Activated gamma-delta T cell treated with Interleukin-2 at 50 U/mL for 16 hours (primary cell): ENCODE results near the gene NOL11.
A peak's percentile ranks its signal among the peaks of the same experiment; 100 is the strongest.
"Not testable (repeated sequence)": the region's sequence is repeated elsewhere in the genome, so short reads cannot be mapped to it uniquely, and the experiment has no call there.

ENCODE experiments used
- DNase-seq: peaks from one replicate; pipeline ENCODE4 v3.0.0-alpha.2; 2020

Gene NOL11

GRCh38 chr17:67711916-67712315 lies 5.8 kb upstream of the NOL11 start:
- no peak for DNase-seq

DNA sequence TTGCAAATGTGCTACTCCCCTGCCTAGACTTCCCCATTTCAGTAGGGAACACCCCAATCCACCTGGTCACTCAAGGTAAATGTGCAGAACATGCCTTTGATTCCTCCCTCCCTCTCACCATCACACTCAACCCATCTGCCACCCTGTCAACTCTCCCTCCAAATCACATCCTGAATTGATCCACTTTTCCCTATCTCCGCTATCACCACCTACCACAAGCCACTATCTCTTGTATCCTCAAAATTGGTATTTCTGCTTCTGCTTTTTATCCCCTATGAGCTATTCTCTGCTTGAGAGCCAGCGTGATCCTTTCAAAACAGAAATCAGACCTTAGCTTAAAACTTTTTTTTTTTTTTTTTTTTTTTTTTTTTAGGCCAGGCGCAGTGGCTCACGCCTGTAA lies 5.4 kb upstream of the NOL11 start:
- no peak for DNase-seq

DNA sequence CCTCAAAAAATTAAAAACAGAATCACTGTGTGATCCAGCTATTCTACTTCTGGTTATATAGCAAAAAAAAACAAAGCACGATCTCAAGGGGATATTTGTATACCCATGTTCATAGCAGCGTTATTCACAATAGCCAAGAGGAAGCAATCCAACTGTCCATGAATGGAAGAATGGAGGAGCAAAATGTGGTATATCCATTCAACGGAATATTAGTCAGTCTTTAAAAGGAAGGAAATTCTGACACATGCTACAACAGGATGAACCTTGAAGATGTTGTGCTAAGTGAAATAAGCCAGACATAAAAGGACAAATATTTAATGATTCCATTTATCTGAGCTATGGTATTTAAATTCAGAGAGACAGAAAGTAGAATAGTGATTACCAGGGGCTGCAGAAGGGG lies 4.6 kb upstream of the NOL11 start:
- no peak for DNase-seq

- DNase-seq = no peak
Observed at GRCh38 chr17:67716405-67716798, 1.3 kb upstream of the NOL11 start.

DNA sequence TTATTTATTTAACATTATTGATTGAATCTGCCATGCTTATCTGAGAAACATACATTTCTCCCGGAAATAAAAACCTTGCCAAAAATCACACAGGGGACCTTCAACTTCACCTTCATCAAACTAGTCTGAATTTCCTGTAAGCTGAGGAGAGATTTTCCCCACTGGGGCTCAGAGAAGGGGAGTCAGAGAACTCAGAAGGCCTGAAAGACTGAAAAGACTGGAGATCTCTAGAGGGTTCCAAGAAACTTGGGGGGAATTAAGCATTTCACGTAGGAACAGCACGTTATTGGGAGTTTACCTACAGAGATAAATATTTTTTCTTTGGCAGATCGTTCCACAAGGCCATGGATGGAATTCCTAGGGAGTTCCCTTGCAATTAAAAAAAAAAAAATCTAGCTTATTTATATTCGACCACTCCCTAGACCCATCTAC lies 528 bp upstream of the NOL11 start:
- DNase-seq = no peak

DNA sequence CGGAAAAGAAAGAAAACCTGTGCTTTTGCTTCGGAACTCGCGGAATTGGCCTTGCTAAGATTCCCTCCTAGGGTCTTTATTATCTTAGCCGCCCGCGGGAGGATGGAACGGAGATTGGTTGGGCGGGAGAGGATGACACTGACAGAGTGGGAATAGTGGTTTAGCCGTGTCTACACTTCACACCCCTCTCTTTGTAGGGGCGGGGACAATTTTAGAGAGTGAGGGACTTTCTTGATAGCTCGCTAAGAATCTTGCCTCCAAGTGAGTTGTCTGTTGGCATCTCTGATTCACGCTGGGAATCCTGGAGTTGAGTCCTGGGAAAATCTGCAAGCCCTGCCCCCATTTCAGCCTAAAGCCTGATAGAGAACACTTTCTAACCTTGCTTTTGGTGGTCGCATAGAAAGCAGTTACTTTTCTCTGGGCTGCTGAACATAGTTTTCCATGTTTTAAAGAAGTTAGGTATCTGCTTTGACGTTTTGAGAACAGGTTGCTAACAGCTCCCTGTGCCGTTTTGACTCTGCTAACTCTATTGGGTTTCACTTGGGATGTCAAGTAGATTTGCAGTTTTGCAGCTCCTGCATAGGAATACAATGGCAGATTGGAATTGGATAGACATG lies 697 bp downstream of the NOL11 start:
- peak; percentile 26 for DNase-seq

DNA sequence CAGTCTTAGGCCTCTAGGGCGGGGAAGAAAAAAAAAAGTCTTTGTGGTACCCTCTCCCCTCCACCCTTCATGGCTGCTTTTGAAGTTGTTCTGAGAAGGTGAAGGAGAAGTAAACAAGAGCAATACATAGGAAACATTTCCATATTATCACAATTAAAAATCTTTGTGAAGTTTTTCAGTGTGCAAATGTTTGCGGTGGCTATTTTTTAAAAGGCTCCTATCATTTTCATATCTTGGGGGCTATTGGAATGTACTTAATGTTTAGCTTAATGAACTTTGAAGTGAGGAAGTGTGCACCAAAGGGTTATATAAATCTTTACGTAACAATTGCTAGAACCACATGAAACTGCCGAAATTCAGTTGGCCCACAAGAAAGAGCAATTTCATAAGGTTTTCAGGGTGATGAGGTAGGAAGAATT lies 7.6 kb downstream of the NOL11 start:
- no peak for DNase-seq

DNA sequence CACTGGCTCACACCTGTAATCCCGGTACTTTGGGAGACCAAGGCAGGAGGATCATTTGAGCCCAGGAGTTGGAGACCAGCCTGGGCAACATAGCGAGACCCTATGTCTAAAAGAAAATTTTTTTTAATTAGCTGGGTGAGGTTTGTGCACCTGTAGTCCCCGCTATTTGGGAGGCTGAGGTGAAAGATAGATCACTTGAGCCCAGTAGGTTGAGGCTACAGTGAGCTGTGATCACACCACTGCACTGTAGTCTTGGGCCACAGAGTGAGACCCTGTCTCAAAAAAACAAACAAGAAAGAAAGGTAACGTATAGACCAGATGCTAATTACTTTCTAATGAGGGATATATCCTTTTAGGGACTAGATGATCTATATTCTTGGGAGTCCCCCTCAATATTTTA lies 8.1 kb downstream of the NOL11 start:
- DNase-seq = no peak

DNA sequence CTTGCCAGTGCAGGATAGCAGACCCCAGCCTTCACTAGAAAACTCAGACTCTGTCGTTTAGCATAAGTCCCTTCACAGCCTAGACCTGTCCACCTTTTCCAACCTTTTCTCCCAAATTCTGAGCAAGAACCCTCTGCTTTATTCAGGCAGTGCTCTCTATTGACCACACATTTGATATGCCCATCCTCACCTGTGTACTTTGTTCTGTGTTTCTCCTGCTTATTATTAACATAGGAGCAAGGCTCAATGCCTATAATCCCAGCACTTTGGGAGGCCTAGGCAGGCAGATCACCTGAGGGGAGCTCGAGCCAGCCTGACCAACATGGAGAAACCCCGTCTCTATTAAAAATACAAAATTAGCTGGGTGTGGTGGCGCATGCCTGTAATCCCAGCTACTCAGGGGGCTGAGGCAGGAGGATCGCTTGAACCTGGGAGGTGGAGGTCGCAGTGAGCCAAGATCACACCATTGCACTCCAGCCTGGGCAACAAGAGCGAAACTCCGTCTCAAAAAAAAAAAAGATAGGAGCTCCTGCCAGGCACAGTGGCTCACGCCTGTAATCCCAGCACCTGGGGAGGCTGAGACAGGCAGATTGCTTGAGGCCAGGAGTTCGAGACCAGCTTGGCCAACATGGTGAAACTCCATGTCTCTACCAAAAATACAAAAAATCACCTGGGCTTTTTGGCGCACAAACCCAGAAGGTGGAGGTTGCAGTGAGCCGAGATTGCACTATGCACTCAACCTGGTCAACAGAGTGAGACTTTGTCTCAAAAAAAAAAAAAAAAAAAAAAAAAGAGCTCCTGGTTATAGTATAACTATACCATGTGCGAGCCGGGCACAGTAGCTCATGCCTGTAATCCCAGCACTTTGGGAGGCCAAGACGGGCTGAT lies 9.7 kb downstream of the NOL11 start:
- DNase-seq = not testable (repeated sequence)

- no peak for DNase-seq
Observed at GRCh38 chr17:67729903-67730302, 12.2 kb downstream of the NOL11 start.

- no peak for DNase-seq
Observed at GRCh38 chr17:67730731-67731130, 13.0 kb downstream of the NOL11 start.

DNA sequence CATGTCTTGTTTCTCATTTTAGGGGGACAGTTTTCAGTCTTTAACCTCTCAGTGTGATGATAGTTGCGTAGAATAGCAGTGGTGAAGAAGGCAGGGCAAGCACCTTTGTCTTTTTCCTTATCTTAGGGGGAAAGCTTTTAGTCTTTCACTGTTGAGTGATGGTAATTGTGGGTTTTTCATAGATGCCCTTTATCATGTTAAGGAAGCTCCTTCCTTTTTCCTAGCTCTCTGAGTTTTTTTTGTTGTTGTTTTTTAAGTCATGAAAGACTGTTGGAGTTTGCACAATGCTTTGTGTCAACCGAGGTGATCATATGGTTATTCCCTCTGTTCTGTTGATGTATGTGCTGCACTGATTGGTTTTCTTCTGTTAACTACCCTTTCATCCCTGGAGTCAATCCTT lies 15.7 kb downstream of the NOL11 start:
- DNase-seq = no peak

DNA sequence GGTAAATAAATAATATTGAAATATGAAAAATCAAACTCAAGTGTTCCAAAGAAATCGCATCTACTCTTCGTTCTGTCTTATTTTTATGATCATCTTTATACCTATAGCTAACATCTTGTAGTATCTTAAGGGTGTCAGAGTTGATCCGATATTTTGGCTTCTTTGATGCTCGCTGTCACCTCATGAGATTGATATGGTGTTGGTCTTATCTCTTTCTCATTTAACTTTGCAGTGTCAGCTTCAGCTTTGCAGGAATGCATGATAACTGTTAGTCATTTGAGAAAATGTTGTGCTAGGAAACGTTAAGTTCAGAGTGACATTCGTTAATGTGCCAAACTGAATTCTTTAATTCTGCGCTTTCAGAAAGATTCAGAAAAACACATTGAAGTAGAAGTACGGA lies 19.4 kb downstream of the NOL11 start:
- DNase-seq = no peak

DNA sequence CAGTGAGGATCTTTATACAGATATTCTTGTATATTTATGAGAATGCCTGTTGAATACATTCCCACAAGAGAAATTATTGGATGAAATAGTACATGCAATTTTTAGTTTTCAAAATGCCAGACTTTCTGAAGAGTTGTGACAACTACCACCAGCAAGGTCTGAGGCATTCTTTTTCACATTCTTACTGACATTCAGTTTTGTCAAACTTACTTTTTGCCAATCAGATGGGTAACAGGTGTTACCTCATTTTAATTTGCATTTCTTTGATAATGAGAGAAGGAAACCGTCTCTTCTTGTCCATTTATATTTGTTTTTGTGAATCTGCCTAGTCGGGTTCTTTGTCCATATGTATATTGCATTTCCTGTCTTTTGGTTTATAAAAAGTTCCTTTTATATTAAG lies 24.3 kb downstream of the NOL11 start:
- DNase-seq = no peak

DNA sequence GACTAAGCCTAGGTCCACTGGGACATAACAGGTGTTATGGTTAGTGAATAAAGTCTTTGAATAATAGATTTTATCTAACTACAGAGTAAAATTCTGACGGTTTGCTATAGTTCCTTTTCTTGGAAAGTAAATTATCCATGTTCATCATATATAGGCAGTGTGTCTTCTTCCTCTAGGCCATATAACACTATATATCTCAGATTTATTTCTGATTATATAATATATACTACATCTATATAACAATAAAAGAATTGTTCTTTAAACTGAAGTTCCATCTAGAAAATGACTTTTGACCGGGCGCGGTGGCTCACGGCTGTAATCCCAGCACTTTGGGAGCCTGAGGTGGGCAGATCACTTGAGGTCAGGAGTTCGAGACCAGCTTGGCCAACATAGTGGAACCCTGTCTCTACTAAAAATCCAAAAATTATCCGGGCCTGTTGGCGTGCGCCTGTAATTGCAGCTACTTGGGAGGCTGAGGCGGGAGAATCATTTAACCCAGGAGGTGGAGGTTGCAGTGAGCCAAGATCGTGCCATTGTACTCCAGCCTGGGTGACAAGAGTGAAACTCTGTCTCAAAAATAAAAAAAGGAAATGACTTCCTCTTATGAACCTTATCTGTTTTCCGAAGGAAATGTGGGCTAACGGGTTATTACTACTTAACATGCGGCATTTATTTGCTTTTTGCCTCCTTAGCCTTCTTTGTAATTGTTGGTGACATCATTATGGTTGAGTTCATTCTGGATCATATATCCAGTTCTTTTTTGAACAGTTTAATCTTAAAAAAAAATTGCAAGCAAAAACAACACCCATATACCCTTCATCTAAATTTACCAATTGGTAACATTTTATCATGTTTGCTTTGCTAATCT lies 29.2 kb downstream of the NOL11 start:
- DNase-seq = no peak

DNA sequence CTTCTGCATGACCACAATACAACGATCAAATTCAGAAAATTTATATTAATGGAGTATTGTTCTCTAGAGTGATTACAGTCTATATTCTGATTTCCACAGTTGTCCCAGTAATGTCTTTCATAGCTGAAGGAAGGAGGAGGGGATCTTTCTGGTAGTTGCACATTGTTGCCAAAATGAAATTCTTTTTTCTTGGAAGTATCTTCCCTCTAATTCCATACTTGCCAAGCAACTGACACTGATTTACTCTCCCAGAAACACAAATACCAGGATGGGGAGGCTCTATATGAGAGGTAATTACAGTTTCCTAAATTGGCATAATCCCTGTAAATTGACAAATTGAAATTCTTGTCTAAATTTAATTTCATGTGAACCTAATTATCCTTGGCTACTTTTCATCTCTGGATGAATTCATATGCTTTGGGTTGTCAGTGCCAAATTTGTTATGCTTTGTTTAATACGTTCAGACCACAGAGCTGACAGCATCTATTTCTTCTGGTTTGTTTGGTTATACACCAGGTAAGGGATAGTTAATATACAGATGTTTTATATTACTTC lies 30.0 kb downstream of the NOL11 start:
- no peak for DNase-seq

DNA sequence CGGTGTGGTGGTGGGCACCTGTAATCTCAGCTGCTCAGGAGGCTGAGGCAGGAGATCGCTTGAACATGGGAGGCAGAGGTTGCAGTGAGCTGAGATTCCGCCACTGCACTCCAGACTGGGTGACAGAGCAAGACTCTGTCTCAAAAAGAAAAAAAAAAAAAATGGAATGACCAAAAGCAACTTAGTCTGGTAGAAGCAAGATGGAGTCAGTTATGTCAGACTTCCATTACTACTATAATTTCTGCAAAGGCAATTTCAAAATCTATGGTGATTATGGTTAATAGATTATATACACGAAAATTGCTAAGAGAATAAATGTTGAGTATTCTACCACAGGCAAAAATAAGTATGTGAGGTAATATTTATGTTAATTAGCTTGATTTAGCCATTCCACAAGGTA lies 32.3 kb downstream of the NOL11 start:
- no peak for DNase-seq

DNA sequence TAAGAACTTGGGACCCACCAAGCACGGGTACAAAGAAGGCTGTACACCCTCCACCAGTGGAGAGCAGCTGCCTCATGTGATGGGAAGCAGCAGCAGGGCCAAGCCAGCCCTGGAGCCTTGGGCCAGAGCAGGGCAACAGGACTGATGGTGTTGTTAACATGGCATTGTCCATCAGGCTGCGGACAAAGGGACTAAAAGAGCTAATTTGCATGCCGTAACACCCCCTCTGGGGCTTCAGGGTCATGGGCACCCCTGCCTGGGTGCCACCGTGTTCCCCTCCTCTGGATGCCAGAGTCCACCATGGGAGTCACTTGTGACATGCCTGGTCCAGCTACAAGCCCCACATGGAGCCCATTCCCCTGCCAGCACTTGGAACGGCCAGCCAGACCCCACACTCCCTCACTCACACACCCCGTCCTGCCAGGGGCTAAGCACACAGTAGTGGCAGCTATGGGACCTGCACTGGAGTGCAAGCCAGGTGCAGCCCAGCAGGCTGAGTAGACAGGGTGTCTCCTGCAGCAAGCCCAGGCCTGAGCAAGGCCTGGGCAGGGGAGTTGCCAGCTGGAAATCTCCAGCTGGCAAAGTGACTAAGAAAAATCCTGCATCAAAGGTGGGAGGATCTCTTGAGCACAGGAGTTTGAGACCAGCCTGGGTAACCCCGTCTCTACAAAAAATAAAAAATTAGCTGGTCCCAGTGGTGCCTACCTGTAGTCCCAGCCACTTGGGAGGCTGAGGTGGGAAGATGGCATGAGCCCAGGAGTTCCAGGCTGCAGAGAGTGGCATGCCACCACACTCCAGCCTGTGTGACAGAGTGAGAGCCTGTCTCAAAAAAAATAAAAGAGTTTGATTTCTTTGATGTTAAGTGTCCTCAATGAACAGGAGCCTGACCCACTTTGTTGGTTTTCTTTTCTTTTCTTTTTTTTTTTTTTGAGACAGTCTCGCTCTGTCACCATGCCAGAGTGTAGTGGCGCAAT lies 33.7 kb downstream of the NOL11 start:
- no peak for DNase-seq

- not testable (repeated sequence) for DNase-seq
Observed at GRCh38 chr17:67752160-67752559, 34.4 kb downstream of the NOL11 start.

DNA sequence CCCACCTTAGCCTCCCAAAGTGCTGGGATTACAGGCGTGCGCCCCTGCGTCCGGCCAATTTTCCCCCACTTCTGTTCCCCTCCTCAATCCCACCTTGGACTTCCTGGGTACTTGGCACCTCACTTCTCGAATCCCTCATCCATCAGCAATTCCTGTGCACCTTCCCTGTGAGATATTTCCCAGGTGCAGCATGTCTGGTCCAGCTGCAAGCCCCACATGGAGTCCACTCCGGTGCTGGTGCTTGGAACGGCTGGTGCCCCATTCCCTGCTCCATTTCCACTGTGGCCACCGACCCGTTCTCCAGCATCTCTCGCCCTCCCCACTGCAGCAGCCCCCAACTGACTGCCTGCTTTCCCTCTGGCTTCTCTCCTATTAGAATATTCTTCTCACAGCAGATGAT lies 35.3 kb downstream of the NOL11 start:
- no peak for DNase-seq

DNA sequence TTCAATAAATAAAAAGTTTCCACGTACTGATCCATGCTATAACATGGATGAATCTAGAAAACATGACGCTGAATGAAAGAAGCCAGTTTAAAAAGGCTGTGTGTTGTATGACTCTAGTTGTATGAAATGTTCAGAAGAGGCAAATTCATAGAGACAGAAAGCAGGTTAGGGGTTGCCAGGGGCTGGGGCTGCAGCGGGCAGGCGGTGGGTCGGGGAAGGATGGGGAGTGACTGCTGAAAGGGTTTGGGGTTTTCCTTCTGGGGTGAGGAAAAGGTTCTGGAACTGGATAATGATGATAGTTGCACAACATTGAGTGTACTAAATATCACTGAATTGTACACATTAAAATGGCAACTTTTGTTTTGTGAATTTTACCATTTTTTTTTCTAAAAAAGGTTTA lies 36.3 kb downstream of the NOL11 start:
- no peak for DNase-seq

DNA sequence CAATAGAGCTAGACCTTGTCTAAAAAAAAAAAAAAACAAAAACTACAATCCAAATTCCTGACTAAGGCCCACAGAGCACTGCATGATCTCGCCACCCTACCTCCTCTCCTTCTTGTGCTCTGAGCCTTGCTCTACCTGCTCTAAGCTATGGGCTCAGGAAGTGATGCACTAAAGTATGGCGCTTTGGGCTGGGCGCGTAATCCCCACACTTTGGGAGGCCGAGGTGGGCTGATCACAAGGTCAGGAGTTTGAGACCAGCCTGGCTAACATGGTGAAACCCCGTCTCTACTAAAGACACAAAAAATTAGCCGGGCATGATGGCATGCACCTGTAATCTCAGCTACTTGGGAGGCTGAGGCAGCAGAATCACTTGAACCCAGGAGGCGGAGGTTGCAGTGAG lies 37.0 kb downstream of the NOL11 start:
- not testable (repeated sequence) for DNase-seq
